ENCODE results near the gene COPE.
"Not testable (repeated sequence)": the region's sequence is repeated elsewhere in the genome, so short reads cannot be mapped to it uniquely, and the experiment has no call there.

Gene COPE
- total RNA-seq, result 38.9 to 80.4 (median 58.3) reads per million in 9 experiments

GRCh38 chr19:18919086-18919899 is at the start of gene COPE, which contains the start of gene DDX49:
Gene COPE, minus strand, starts transcription at chr19:18919387. Its CDS starts 39 bp downstream, at chr19:18919348.
Gene DDX49, plus strand, starts transcription at chr19:18919715. Its CDS starts 27 bp downstream, at chr19:18919742.
- no peaks in the 10 kb centered on the region for H3K9me3 Mint-ChIP-seq
- peaks cover 72% of the 10 kb centered on the region for H3K36me3 Mint-ChIP-seq (ENCODE audit: insufficient read depth)
- DNase-seq, result peak; percentile 96 to 97 (median 97)
- ATAC-seq (replicated peaks), result peak; percentile 89
- H3K27ac Mint-ChIP-seq, result peak within 1 kb of the TSS; percentile 93 to 94
- H3K4me3 Mint-ChIP-seq, result peak within 1 kb of the TSS; percentile 89
- H3K4me1 Mint-ChIP-seq (ENCODE audit: low read depth in 2 of 2), result peaks cover 30 to 32% of the 10 kb centered on the region in 2 donors
- H3K27me3 Mint-ChIP-seq, result no peaks in the 10 kb centered on the region

- Mint-ChIP-seq H3K9me3 (no peaks in the 10 kb centered on the region), H3K4me3 (no peak overlapping the region), H3K27ac (no peak overlapping the region), H3K27me3 (peaks cover 5 to 46% of the 10 kb centered on the region in 2 donors), H3K36me3 (ENCODE audit: insufficient read depth) (peaks cover 4% of the 10 kb centered on the region), H3K4me1 (ENCODE audit: low read depth in 2 of 2) (no peaks in the 10 kb centered on the region)
- no peak for DNase-seq
- ATAC-seq (replicated peaks), result no peak
Observed at GRCh38 chr19:18967358-18968146, 48.4 kb upstream of the COPE start.

GRCh38 chr19:18966307-18966706 is 47.1 kb upstream of the COPE start:
- Mint-ChIP-seq H3K27me3 (peaks cover 18 to 57% of the 10 kb centered on the region in 2 donors), H3K9me3 (no peaks in the 10 kb centered on the region), H3K4me1 (ENCODE audit: low read depth in 2 of 2) (peaks cover 3 to 10% of the 10 kb centered on the region in 2 donors), H3K36me3 (ENCODE audit: insufficient read depth) (peaks cover 4% of the 10 kb centered on the region), H3K27ac (no peak overlapping the region), H3K4me3 (no peak overlapping the region)
- DNase-seq (no peak), ATAC-seq (replicated peaks) (no peak)

GRCh38 chr19:18964121-18964520 is 44.9 kb upstream of the COPE start:
- H3K4me1 Mint-ChIP-seq (ENCODE audit: low read depth in 2 of 2), result peaks cover 6 to 10% of the 10 kb centered on the region in 2 donors

GRCh38 chr19:18961767-18962620 is 42.8 kb upstream of the COPE start:
- H3K36me3 Mint-ChIP-seq (ENCODE audit: insufficient read depth), result peaks cover 4% of the 10 kb centered on the region
- DNase-seq (no peak), ATAC-seq (replicated peaks) (peak; percentile 47)
- peak overlapping the region in 1 of 2 donors; percentile 43 for H3K4me3 Mint-ChIP-seq
- H3K27ac Mint-ChIP-seq, result no peak overlapping the region
- H3K9me3 Mint-ChIP-seq, result no peaks in the 10 kb centered on the region
- peaks cover 6 to 10% of the 10 kb centered on the region in 2 donors for H3K4me1 Mint-ChIP-seq (ENCODE audit: low read depth in 2 of 2)
- peaks cover 20 to 39% of the 10 kb centered on the region in 2 donors for H3K27me3 Mint-ChIP-seq

More at GRCh38 chr19:18964121-18964520, 44.9 kb upstream of the COPE start:
- Mint-ChIP-seq H3K36me3 (ENCODE audit: insufficient read depth) (peaks cover 4% of the 10 kb centered on the region), H3K27me3 (peaks cover 20 to 48% of the 10 kb centered on the region in 2 donors), H3K9me3 (no peaks in the 10 kb centered on the region), H3K4me3 (no peak overlapping the region), H3K27ac (no peak overlapping the region)
- ATAC-seq (replicated peaks) (no peak), DNase-seq (no peak)

- Mint-ChIP-seq H3K4me3 (no peak overlapping the region), H3K27ac (no peak overlapping the region), H3K9me3 (no peaks in the 10 kb centered on the region), H3K36me3 (ENCODE audit: insufficient read depth) (no peaks in the 10 kb centered on the region), H3K27me3 (peaks cover 15 to 29% of the 10 kb centered on the region in 2 donors), H3K4me1 (ENCODE audit: low read depth in 2 of 2) (peaks cover 6 to 10% of the 10 kb centered on the region in 2 donors)
- DNase-seq (no peak), ATAC-seq (replicated peaks) (no peak)
Observed at GRCh38 chr19:18960370-18960769, 41.2 kb upstream of the COPE start.

- no peak overlapping the region for H3K4me3 Mint-ChIP-seq
- DNase-seq, result no peak
- no peak for ATAC-seq (replicated peaks)
Observed at GRCh38 chr19:18955042-18955441, 35.9 kb upstream of the COPE start.

GRCh38 chr19:18954094-18954493 is 34.9 kb upstream of the COPE start:
- H3K36me3 Mint-ChIP-seq (ENCODE audit: insufficient read depth), result peaks cover 3% of the 10 kb centered on the region
- peaks cover 2 to 8% of the 10 kb centered on the region in 2 donors for H3K9me3 Mint-ChIP-seq
- H3K4me3 Mint-ChIP-seq, result no peak overlapping the region
- peaks cover 0 to 1% of the 10 kb centered on the region in 2 donors for H3K4me1 Mint-ChIP-seq (ENCODE audit: low read depth in 2 of 2)
- no peak overlapping the region for H3K27ac Mint-ChIP-seq
- ATAC-seq (replicated peaks) (no peak), DNase-seq (no peak)
- no peaks in the 10 kb centered on the region for H3K27me3 Mint-ChIP-seq

More at GRCh38 chr19:18955042-18955441, 35.9 kb upstream of the COPE start:
- Mint-ChIP-seq H3K27me3 (no peaks in the 10 kb centered on the region), H3K36me3 (ENCODE audit: insufficient read depth) (no peaks in the 10 kb centered on the region), H3K9me3 (peaks cover 2 to 8% of the 10 kb centered on the region in 2 donors), H3K27ac (no peak overlapping the region), H3K4me1 (ENCODE audit: low read depth in 2 of 2) (no peaks in the 10 kb centered on the region)

- not testable (repeated sequence) for H3K9me3 Mint-ChIP-seq; H3K4me3 Mint-ChIP-seq; H3K4me1 Mint-ChIP-seq (ENCODE audit: low read depth in 2 of 2); DNase-seq; H3K36me3 Mint-ChIP-seq (ENCODE audit: insufficient read depth); H3K27me3 Mint-ChIP-seq; ATAC-seq (replicated peaks)
- peak overlapping the region in 1 of 2 donors; percentile 44 for H3K27ac Mint-ChIP-seq
Observed at GRCh38 chr19:18952364-18953003, 33.3 kb upstream of the COPE start.

- ATAC-seq (replicated peaks), result no peak
- Mint-ChIP-seq H3K27ac (peak overlapping the region in 1 of 2 donors; percentile 71), H3K4me1 (ENCODE audit: low read depth in 2 of 2) (peaks cover 0 to 9% of the 10 kb centered on the region in 2 donors), H3K36me3 (ENCODE audit: insufficient read depth) (peaks cover 3% of the 10 kb centered on the region), H3K4me3 (no peak overlapping the region), H3K9me3 (peaks cover 2 to 8% of the 10 kb centered on the region in 2 donors), H3K27me3 (peaks cover 0 to 1% of the 10 kb centered on the region in 2 donors)
- DNase-seq, result no peak
Observed at GRCh38 chr19:18951721-18952281, 32.6 kb upstream of the COPE start.

GRCh38 chr19:18949858-18950257 is 30.7 kb upstream of the COPE start:
- Mint-ChIP-seq H3K36me3 (ENCODE audit: insufficient read depth) (peaks cover 3% of the 10 kb centered on the region), H3K4me1 (ENCODE audit: low read depth in 2 of 2) (peaks cover 0 to 9% of the 10 kb centered on the region in 2 donors), H3K27me3 (peaks cover 0 to 6% of the 10 kb centered on the region in 2 donors), H3K9me3 (peaks cover under 1 to 3% of the 10 kb centered on the region in 2 donors), H3K27ac (no peak overlapping the region), H3K4me3 (no peak overlapping the region)
- no peak for ATAC-seq (replicated peaks)
- DNase-seq, result no peak

- no peak for ATAC-seq (replicated peaks)
- peaks cover 0 to 6% of the 10 kb centered on the region in 2 donors for H3K27me3 Mint-ChIP-seq
- H3K36me3 Mint-ChIP-seq (ENCODE audit: insufficient read depth), result peaks cover 3% of the 10 kb centered on the region
- H3K9me3 Mint-ChIP-seq, result no peaks in the 10 kb centered on the region
- no peak overlapping the region for H3K4me3 Mint-ChIP-seq
- DNase-seq, result no peak
- H3K27ac Mint-ChIP-seq, result peak overlapping the region in 1 of 2 donors; percentile 44
- H3K4me1 Mint-ChIP-seq (ENCODE audit: low read depth in 2 of 2), result peaks cover 0 to 9% of the 10 kb centered on the region in 2 donors
Observed at GRCh38 chr19:18948976-18949356, 29.8 kb upstream of the COPE start.
